ENCODE measurements around the gene MAGI2.
"Not testable (repeated sequence)": the region's sequence is repeated elsewhere in the genome, so short reads cannot be mapped to it uniquely, and the experiment has no call there.

Gene MAGI2

GRCh38 chr7:78301407-78301806 lies 1152.1 kb downstream of the MAGI2 start:
- no peak for DNase-seq (ENCODE audit: low read depth in 2 of 2)

GRCh38 chr7:78299088-78299487 lies 1154.4 kb downstream of the MAGI2 start:
- no peak for DNase-seq (ENCODE audit: low read depth in 2 of 2)

GRCh38 chr7:78296644-78297371 lies 1156.7 kb downstream of the MAGI2 start:
- no peak for DNase-seq (ENCODE audit: low read depth in 2 of 2)

GRCh38 chr7:78296046-78296597 lies 1157.3 kb downstream of the MAGI2 start:
- DNase-seq (ENCODE audit: low read depth in 2 of 2), result no peak

- DNase-seq (ENCODE audit: low read depth in 2 of 2), result not testable (repeated sequence)
Observed at GRCh38 chr7:78289471-78289870, 1164.0 kb downstream of the MAGI2 start.

- DNase-seq (ENCODE audit: low read depth in 2 of 2), result no peak
Observed at GRCh38 chr7:78284945-78285344, 1168.5 kb downstream of the MAGI2 start.

GRCh38 chr7:78280276-78280675 lies 1173.2 kb downstream of the MAGI2 start:
- DNase-seq (ENCODE audit: low read depth in 2 of 2), result no peak

- DNase-seq (ENCODE audit: low read depth in 2 of 2), result no peak
Observed at GRCh38 chr7:78279457-78279856, 1174.0 kb downstream of the MAGI2 start.

GRCh38 chr7:78279032-78279431 lies 1174.4 kb downstream of the MAGI2 start:
- no peak for DNase-seq (ENCODE audit: low read depth in 2 of 2)

- no peak for DNase-seq (ENCODE audit: low read depth in 2 of 2)
Observed at GRCh38 chr7:78267141-78267540, 1186.3 kb downstream of the MAGI2 start.

- DNase-seq (ENCODE audit: low read depth in 2 of 2), result no peak
Observed at GRCh38 chr7:78265486-78265885, 1188.0 kb downstream of the MAGI2 start.

- no peak for DNase-seq (ENCODE audit: low read depth in 2 of 2)
Observed at GRCh38 chr7:78265071-78265470, 1188.4 kb downstream of the MAGI2 start.

- DNase-seq (ENCODE audit: low read depth in 2 of 2), result no peak
Observed at GRCh38 chr7:78264105-78264504, 1189.4 kb downstream of the MAGI2 start.

GRCh38 chr7:78261739-78262138 lies 1191.7 kb downstream of the MAGI2 start:
- no peak for DNase-seq (ENCODE audit: low read depth in 2 of 2)

- DNase-seq (ENCODE audit: low read depth in 2 of 2), result no peak
Observed at GRCh38 chr7:78261302-78261701, 1192.2 kb downstream of the MAGI2 start.

- no peak for DNase-seq (ENCODE audit: low read depth in 2 of 2)
Observed at GRCh38 chr7:78260826-78261225, 1192.6 kb downstream of the MAGI2 start.

- no peak for DNase-seq (ENCODE audit: low read depth in 2 of 2)
Observed at GRCh38 chr7:78254726-78255055, 1198.8 kb downstream of the MAGI2 start.

GRCh38 chr7:78253850-78254725 lies 1199.4 kb downstream of the MAGI2 start:
- DNase-seq (ENCODE audit: low read depth in 2 of 2), result no peak

- DNase-seq (ENCODE audit: low read depth in 2 of 2), result no peak
Observed at GRCh38 chr7:78248867-78249266, 1204.6 kb downstream of the MAGI2 start.

GRCh38 chr7:78247910-78248689 lies 1205.4 kb downstream of the MAGI2 start:
- DNase-seq (ENCODE audit: low read depth in 2 of 2), result no peak

- DNase-seq (ENCODE audit: low read depth in 2 of 2), result not testable (repeated sequence)
Observed at GRCh38 chr7:78240179-78240578, 1213.3 kb downstream of the MAGI2 start.

- DNase-seq (ENCODE audit: low read depth in 2 of 2), result no peak
Observed at GRCh38 chr7:78234634-78235033, 1218.8 kb downstream of the MAGI2 start.
